IPS DF 6.9 (cell line): ENCODE data around the gene HPCAL1.

Source experiments
- DNase-seq: peaks from one replicate; pipeline ENCODE4 v3.0.0-alpha.2; 2013; ENCODE audit warnings: low read depth, low spot score
- H3K27ac ChIP-seq: one replicate; pipeline ENCODE4 v1.5.1; 2013; ENCODE audit warnings: low read length, control low read depth
- H3K27me3 ChIP-seq: 2 replicates; pipeline ENCODE4 v1.6.1; 2013; ENCODE audit warnings: mild to moderate bottlenecking, low read length; ENCODE audit not compliant: control insufficient read depth, insufficient read depth
- H3K36me3 ChIP-seq: 2 replicates; pipeline ENCODE4 v1.6.1; 2013; ENCODE audit warnings: low read length; ENCODE audit not compliant: control insufficient read depth, insufficient read depth
- H3K4me1 ChIP-seq: 2 replicates; pipeline ENCODE4 v1.6.1; 2013; ENCODE audit warnings: low read length; ENCODE audit not compliant: control insufficient read depth, insufficient read depth
- H3K4me3 ChIP-seq: 2 replicates; pipeline ENCODE4 v1.5.1; 2013; ENCODE audit warnings: mild to moderate bottlenecking, low read length
- H3K9me3 ChIP-seq: 2 replicates; pipeline ENCODE4 v1.6.1; 2013; ENCODE audit warnings: low read length, inconsistent platforms; ENCODE audit not compliant: control insufficient read depth, insufficient read depth
- WGBS: extraction: QIAGEN DNeasy Blood & Tissue Kit; methylation state at CpG from one replicate; pipeline ENCODE4 v1.1.7; 2013; ENCODE audit warnings: mixed read lengths, missing lambda C conversion rate; ENCODE audit not compliant: insufficient read length, insufficient coverage; 5-methylcytosine and 5-hydroxymethylcytosine counted together

The HPCAL1 gene

DNA sequence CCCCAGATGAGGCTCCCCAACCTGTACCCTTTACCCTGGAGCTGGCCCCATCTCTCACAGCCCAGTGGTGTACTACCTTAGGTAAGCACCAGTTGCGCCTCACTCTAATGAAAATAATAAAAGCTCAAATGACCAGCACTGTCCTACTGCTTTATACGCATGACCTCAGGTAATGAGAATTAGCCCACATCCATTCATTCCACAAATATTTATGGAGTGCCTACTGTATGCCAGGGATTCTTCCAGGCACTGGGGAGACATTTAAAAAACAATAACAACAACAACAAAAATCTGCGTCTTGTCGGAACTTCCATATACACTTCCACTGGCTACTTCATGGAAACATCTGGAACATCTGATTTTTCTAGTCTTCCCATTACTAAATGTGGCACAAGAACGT lies 20.8 kb downstream of the HPCAL1 start:
- Histone ChIP-seq H3K27ac (no peak overlapping the region), H3K4me3 (no peak overlapping the region), H3K4me1 (no peaks in the 10 kb centered on the region; the same call in 1 of the 2 replicates), H3K9me3 (no peaks in the 10 kb centered on the region), H3K27me3 (no peaks in the 10 kb centered on the region), H3K36me3 (no peaks in the 10 kb centered on the region)
- DNase-seq = no peak
- no CpG with 5 or more reads among the region's 5 CpGs for WGBS

DNA sequence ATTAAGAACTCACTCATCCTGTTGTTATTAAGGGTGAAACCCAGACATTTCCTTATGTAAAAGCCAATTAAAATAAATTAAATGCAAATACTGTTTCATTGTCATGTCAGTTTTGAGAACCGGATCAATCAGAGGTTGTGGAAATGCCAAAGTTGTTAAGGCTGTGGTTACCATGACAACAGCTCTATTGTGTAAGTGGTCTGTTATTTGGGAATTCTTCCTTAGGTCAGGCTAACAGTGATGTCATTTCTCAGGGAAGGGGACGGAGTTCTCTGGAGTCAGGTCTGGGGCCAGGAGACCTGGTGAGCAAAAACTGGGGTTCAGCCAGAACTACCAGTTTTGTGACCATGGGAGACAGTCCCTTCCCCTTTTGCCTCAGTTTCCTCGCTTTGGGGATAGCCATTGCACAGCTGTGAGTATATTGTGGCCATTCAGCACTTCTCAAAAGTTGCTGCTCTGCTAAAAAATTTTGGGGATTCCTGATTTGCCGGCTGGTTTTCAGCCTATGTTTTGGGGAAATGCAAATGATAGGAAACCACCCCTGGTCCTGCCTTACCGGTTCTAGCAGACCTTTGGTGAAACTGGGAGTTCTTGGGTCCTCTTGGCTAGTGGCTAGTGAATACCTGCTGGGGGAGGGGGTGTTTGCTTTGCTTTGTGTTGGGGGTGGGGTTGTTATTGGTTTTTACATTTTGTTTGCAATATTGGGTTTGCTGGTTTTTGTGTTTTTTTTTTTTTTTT lies 21.6 kb downstream of the HPCAL1 start:
- no peaks in the 10 kb centered on the region for H3K9me3 ChIP-seq
- no peak overlapping the region for H3K4me3 ChIP-seq
- no CpG with 5 or more reads among the region's 5 CpGs for WGBS
- H3K4me1 ChIP-seq = no peaks in the 10 kb centered on the region; the same call in 1 of the 2 replicates
- no peak overlapping the region for H3K27ac ChIP-seq
- H3K36me3 ChIP-seq = no peaks in the 10 kb centered on the region
- no peaks in the 10 kb centered on the region for H3K27me3 ChIP-seq
- DNase-seq = no peak

DNA sequence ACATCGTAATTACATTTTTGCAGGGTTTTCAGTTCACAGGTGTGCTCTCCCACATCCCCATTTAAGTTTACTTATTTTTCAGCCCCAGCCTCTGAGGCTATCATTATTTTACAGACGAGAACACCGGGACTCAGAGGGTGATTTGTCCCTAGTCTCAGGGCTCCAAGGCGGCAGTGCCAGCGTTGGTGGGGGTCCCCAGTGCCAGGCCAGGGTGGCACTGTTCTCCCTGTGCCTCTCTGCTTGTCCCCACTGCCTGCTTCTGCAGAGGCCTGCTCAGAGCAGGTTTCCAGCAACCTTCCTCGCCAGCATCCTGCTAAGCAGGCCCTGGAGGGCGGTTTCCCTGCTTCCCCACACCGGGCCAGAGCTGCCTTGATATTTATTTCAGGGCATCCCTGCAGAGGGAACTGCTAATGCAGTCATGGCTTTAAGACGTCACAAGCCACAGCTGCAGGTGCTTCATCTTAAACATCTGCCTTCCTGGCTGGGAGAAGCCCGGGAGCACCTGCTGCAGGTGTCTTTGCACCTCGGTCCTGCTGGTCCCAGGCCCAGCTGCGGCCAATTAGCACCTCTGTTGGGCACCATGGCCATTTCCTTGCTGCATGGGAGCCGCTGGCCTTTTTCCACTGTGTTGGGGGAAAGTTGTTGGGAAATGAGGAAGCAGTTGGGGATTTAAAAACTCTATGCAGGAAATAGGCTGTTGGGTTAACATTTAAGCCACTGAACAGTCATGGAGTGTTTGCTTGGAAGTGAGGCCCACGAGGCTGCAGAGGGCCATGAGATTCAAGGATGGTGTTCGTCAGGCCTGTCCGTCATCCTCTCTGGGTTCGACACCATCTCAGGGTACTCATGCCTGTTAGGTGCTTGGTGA lies 22.8 kb downstream of the HPCAL1 start:
- H3K27me3 ChIP-seq = no peaks in the 10 kb centered on the region
- no peak overlapping the region for H3K27ac ChIP-seq
- no CpG with 5 or more reads among the region's 17 CpGs for WGBS
- H3K4me3 ChIP-seq = no peak overlapping the region
- no peaks in the 10 kb centered on the region for H3K9me3 ChIP-seq
- H3K36me3 ChIP-seq = no peaks in the 10 kb centered on the region
- no peak for DNase-seq
- no peaks in the 10 kb centered on the region; the same call in 1 of the 2 replicates for H3K4me1 ChIP-seq

- Histone ChIP-seq H3K4me1 (peaks cover 4% of the 10 kb centered on the region), H3K4me3 (no peak overlapping the region), H3K36me3 (no peaks in the 10 kb centered on the region)
Measured at GRCh38 chr2:10326151-10326616, 23.5 kb downstream of the HPCAL1 start.

GRCh38 chr2:10326707-10327594 lies 24.2 kb downstream of the HPCAL1 start:
- Histone ChIP-seq H3K4me3 (no peak overlapping the region), H3K27me3 (no peaks in the 10 kb centered on the region), H3K36me3 (no peaks in the 10 kb centered on the region), H3K9me3 (no peaks in the 10 kb centered on the region), H3K27ac (no peak overlapping the region), H3K4me1 (peaks cover 7% of the 10 kb centered on the region)
- no CpG with 5 or more reads among the region's 15 CpGs for WGBS
- DNase-seq = no peak

More at GRCh38 chr2:10326151-10326616, 23.5 kb downstream of the HPCAL1 start:
- no peak overlapping the region for H3K27ac ChIP-seq
- no peaks in the 10 kb centered on the region for H3K9me3 ChIP-seq
- H3K27me3 ChIP-seq = no peaks in the 10 kb centered on the region
- WGBS = no CpG with 5 or more reads among the region's 7 CpGs
- DNase-seq = no peak

- Histone ChIP-seq H3K27me3 (no peaks in the 10 kb centered on the region), H3K27ac (no peak overlapping the region), H3K9me3 (no peaks in the 10 kb centered on the region), H3K36me3 (no peaks in the 10 kb centered on the region), H3K4me3 (no peak overlapping the region), H3K4me1 (peaks cover 9% of the 10 kb centered on the region)
- no CpG with 5 or more reads among the region's 7 CpGs for WGBS
- DNase-seq = no peak
Measured at GRCh38 chr2:10327896-10328669, 25.4 kb downstream of the HPCAL1 start.

DNA sequence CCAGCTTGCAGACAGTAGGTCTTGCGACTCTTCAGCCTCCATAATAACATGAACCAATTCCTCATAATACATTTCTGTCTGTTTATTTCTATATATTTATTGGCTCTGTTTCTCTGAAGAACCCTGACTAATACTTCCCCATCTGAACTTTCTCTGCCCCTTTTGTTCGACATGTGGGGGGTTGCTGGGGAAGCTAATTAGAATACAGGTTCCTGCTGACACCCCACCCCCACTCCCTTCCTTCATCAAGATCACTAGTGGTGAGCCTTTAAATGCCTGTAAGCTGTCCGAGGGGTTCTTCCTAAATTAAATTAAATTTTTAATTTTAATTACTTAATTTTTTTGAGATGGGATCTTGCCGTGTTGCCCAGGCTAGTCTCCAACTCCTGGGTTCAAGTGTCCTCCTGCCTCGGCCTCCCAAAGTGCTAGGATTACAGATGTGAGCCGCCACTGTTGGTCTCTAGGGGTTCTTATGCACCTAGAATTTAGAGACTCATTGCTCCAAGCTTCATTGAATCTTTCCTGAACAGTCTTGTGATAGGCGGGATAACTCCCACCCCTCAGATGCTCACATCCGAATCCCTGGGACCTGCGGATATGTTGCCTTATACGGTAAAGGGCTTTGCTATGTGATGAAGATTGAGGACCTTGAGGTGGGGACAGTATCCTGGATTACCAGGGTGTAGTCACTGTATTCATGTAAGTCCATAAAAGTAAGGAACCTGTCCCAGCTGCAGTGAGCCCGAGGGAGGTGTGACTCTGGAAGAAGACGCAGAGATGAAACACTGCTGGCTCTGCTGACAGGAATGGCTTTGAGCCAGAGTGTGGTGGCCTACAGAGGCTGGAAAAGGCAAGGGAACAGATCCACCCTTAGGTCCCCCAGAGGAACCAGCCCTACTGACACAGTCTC lies 26.2 kb downstream of the HPCAL1 start:
- H3K4me1 ChIP-seq = peaks cover 9% of the 10 kb centered on the region
- no peaks in the 10 kb centered on the region for H3K9me3 ChIP-seq
- WGBS = no CpG with 5 or more reads among the region's 12 CpGs
- H3K27ac ChIP-seq = no peak overlapping the region
- H3K27me3 ChIP-seq = no peaks in the 10 kb centered on the region
- no peaks in the 10 kb centered on the region for H3K36me3 ChIP-seq
- no peak for DNase-seq
- H3K4me3 ChIP-seq = no peak overlapping the region

GRCh38 chr2:10329580-10329879 lies 26.8 kb downstream of the HPCAL1 start:
- Histone ChIP-seq H3K4me3 (no peak overlapping the region), H3K4me1 (peaks cover 9% of the 10 kb centered on the region), H3K27me3 (no peaks in the 10 kb centered on the region), H3K27ac (no peak overlapping the region), H3K9me3 (no peaks in the 10 kb centered on the region), H3K36me3 (no peaks in the 10 kb centered on the region)
- no peak for DNase-seq
- no CpG with 5 or more reads among the region's 6 CpGs for WGBS
